ENCODE measurements around the gene DPP6.

GRCh38 chr7:154640266-154640865 is 588.2 kb downstream of the DPP6 start:
- TF ChIP-seq POLR2AphosphoS5 (IDR thresholded peaks at IDR 0.05; ENCODE audit: borderline replicate concordance, low read depth, low read length) (no peak), EZH2 (IDR thresholded peaks at IDR 0.05) (no peak), FOXP2 (optimal IDR thresholded peaks at IDR 0.05; ENCODE audit: control extremely low read depth, extremely low read length, insufficient read depth) (no peak)
